Kidney tubule cell (primary cell): ENCODE measurements around the gene LRRC57.
"Not testable (repeated sequence)": the region's sequence is repeated elsewhere in the genome, so short reads cannot be mapped to it uniquely, and the experiment has no call there.

Source experiments
- DNase-seq: peaks from one replicate; pipeline ENCODE4 v3.0.0-alpha.2; 2018; ENCODE audit warnings: low spot score

The LRRC57 gene

GRCh38 chr15:42548249-42549031, at the start of gene LRRC57, which contains the start of gene HAUS2:
TSS of gene LRRC57 (minus strand) at chr15:42548793. CDS start at chr15:42548434, 359 bp downstream.
TSS of gene HAUS2 (plus strand) at chr15:42548838. CDS start at chr15:42548873, 35 bp downstream.
- peak; percentile 88 for DNase-seq

DNA sequence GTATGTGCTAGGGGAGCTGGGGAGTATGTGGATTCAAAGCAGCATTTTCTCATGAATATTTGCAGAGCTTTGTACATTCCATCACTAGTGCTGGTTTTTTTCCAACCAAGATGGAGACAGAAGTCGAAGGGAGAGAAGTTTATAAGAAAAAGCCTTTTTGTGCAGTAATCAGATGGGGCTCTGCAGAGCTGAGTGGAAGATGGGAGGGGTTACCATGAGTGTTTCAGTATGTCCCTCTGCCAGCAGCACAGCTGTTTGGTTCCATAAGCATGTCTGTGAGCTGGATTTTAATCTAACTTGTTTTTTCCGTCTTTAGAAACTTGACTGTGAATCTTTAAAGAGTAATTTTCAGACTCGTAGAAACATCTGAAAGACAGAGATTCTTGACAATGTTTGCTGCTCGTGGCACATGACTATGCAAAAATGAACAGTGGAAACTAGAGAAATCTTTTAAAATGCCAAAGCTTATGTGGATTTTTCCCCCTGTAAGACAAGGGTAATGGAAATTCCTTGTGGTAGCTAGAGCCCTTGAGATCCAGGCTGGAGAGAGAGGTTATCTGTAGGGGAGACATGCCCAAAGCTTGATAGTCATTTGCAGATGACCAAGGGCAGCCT, 47.1 kb upstream of the LRRC57 start:
- no peak for DNase-seq

DNA sequence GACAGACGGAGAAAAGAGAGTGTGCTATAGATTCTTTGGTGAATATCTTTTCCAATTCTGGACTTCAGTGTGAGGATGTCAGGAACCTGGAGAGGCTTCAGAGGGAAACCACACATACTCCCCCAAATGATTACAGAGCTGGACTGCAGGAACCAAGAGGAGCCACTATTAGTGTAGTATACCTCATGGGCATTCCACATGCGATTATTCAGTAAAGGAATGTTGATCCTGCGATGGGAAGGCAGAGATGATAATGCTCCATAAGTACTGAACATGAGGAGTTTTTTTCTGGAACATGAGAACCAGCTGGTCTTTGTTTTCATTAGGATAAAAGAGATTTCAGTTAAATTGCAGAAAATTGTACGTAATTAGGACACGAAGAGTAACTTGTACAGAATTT, 45.5 kb upstream of the LRRC57 start:
- DNase-seq: no peak

GRCh38 chr15:42593143-42593542, 44.5 kb upstream of the LRRC57 start:
- no peak for DNase-seq

DNA sequence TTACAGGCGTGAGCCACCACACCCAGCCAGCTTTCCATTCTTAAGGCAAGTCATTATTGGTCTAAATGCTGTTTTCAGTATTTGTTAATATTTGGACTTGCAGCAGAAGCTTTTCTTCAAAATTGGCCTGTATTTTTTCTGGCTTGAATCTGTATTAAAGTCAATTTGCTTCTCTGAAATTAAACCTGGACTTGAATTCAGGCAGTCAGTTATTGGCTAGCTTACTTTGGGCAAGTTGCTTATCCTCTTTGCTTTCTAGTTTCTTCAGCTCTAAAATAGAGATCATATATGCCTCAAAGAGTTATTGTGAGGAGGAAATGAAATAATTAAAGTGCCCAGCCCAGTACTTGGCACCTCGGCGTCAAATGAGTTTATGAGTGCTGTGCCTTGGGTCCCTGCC, 44.1 kb upstream of the LRRC57 start:
- no peak for DNase-seq

GRCh38 chr15:42591238-42591934, 42.8 kb upstream of the LRRC57 start:
- DNase-seq: peak; percentile 56

DNA sequence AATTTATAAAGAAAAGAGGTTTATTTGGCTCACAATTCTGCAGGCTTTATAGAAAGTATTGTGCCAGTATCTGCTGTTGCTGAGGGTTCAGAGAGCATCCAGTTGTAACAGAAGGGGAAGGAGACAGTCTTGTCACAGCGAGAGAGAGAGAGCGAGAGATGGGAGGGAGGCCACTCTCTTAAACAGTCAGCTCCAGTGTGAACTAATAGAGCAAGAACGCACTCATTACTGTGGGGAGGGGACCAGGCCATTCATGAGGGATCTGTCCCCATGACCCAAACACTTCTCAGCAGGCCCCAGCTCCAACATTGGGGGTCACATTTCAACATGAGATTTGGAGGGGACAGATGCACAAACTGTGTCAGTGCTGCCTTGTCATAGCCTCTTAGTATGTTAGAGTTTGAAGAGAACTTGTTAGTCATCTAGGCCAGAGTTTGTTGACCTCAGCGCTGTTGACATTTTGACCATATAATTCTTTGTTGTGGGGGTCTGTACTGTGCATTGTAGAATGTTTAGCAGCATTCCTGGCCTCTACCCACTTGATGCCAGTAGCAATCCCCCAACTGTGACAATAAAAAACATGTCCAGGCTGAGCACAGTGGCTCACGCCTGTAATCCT, 42.1 kb upstream of the LRRC57 start:
- no peak for DNase-seq

GRCh38 chr15:42584031-42584765, 35.6 kb upstream of the LRRC57 start:
- DNase-seq: peak; percentile 38

GRCh38 chr15:42582569-42583375, 34.2 kb upstream of the LRRC57 start:
- DNase-seq: no peak

DNA sequence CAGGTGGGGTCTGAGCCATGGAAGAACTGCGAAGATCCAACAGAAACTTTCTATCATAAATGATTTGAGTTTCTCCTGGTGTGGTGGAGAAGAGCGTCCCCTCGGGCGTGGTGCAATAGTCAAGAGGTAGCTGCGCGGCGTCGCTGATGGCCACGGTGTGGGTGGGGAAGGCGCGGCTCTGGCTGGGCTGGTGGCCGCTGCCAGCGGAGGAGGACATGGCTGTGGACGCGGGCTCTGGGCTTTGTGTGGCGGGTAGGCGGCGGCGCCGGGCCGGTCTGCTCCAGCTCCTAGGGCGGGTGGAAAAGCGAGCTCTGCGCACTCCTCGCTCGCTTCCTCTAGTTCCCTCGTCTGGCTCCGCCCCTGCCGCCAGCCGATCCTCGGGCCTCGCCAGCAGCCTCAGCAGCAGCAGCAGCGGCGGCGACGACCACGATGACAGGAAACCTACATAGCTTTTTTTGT, 32.7 kb upstream of the LRRC57 start:
- peak; percentile 79 for DNase-seq

DNA sequence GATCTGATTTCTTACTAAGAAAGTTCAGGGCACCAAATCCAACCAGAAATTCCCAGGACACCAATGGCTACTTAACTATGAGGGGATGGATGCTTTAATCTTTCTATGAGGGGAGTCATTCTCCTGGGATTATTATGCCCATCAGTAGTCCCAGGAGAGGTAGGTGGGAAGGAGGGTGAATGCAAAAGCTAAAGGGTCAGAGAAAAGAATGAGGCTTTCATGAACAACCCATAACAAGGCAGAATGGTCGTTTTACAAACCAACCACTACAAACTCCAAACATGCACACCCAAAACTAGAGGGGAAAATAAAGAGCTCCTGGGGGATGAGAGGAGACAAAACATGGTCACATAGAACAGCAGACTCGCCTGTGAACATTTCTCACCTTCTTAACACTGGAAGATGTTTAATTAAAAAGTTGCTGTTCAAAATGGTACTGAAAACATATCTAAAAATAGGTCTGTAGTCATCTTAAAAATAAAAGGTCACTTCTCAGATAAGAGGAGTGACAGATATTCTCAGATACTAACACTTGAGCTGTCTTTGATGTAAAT, 30.5 kb upstream of the LRRC57 start:
- DNase-seq: no peak

GRCh38 chr15:42577514-42578031, 29.0 kb upstream of the LRRC57 start:
- DNase-seq: no peak

- DNase-seq: no peak
Measured at GRCh38 chr15:42576776-42577175, 28.2 kb upstream of the LRRC57 start.

GRCh38 chr15:42576040-42576594, 27.5 kb upstream of the LRRC57 start:
- no peak for DNase-seq

DNA sequence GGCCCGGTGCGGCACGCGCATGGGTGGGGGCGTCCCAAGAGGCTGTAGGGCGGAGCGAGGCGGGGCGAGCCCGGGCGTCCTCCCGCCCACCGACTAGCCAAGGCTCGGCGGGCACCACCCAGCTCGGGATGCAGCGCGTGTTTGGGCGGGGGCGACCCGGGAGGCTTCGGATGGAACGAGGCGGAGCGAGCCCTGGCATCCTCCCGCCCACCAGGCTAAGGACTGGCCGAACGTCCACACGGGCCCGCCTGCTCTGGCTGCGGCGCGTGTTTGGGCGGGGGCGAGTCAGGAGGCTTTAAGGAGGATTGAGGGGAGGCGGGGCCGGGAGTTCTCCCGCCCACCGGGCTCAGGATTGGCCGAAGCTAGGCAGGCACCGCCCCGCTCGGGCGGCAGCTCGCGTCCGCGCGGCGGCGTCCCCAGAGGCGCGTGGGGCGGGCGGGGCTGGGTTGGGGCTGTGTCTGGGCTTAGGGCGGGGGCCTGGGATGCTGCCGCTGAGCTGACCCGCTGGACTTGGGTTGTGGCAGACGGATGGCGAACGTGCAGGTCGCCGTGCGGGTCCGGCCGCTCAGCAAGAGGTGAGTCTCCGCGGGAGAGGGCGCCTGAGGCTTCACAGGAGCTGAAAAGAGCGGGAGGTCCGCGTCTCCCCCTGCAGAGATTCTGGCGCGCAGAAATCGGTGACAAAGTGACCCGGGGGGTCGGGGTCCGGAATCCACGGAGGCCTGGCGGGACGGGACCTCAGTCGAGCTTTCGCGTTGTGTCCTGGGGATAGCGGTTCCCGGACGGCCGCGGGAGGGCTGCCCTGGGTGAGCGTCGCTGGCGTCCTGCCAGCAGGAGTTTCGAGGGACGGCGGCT, 26.8 kb upstream of the LRRC57 start, which contains the start of gene STARD9:
STARD9 (plus strand) TSS at position 419 of the 852 bp plus-strand sequence; CDS start at position 529, 110 bp downstream.
- peak; percentile 99 for DNase-seq

DNA sequence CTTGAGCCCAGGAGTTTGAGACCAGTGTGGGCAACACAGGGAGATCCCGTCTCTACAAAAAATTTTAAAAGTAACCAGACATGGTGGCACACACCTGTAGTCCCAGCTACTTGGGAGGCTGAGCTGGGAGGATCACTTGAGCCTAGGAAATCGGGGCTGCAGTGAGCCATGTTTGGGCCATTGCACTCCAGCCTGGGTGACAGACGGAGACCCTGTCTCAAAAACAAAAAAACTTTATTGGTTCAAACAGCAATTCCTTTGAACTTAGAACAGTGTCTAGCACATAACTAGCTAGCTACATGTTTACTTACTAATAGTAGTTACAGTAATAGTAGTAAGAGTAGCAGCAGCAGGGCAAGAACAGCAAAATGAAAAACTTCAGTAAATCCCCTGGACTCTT, 10.1 kb upstream of the LRRC57 start:
- no peak for DNase-seq

- DNase-seq: not testable (repeated sequence)
Measured at GRCh38 chr15:42556550-42557207, 8.1 kb upstream of the LRRC57 start.

DNA sequence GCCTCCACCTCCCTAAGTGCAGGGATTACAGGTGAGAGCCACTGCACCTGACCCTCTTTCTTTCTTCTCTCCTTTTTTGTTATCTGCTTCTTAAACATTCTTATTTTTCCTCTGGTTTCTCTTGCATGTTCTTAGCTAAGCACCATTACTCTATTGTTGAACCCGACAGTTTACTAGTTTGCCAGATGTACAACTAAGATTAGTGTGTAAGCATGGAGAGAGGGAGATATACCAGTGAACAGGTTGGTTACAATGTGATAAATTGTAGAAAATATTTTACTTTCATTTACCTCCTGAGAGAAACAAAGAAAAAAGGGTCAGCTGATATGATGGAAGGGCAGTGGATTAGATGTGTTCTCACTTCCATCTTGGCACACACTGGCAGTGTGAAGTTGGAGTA, 5.0 kb upstream of the LRRC57 start:
- no peak for DNase-seq
